GM19035 (cell line): ENCODE measurements around the gene SEMA5A.

Experiments used
- ATAC-seq: cut with Tn5 transposase; IDR thresholded peaks from one replicate; pipeline ENCODE4 v1.9.1; 2021; ENCODE audit not compliant: unreplicated experiment

The SEMA5A gene

DNA sequence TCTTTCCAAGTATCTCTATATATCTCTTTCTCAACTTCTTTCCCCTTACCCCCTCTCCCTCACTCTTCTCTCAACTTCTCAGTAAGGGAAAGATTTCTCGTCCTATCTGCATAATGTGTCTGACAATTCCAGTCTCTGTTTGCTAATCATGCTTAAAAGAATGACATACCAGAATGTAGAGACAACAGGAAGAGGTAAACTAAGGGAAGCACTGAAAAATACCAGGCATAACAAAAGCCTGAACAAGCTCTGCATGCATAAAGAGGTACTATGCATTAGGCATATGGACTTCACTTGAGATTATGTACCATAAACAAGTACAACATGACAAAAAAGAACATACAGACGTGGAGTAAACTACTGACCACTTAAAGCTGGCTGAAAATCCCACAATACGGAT is 62.6 kb downstream of the SEMA5A start:
- no peak for ATAC-seq

GRCh38 chr5:9482381-9482780 is 63.5 kb downstream of the SEMA5A start:
- no peak for ATAC-seq

DNA sequence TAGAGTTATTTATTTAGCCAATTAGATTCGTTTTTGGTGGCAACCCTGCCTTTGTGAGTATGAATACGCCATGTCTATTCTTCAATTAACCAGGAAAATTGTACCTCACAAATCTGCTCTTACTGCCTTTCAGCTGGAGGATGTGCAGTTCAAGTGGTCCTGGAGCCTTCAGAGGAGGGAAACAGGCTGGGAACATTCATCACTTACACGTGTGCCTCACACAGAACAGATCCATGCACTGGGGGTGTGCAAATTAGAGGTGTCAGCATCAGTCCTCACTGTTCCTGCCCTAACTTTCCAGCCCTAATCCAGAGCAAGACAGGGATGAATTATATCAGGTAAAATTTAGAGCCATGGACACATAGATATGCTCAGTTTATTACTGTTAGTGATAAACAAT is 65.4 kb downstream of the SEMA5A start:
- no peak for ATAC-seq

DNA sequence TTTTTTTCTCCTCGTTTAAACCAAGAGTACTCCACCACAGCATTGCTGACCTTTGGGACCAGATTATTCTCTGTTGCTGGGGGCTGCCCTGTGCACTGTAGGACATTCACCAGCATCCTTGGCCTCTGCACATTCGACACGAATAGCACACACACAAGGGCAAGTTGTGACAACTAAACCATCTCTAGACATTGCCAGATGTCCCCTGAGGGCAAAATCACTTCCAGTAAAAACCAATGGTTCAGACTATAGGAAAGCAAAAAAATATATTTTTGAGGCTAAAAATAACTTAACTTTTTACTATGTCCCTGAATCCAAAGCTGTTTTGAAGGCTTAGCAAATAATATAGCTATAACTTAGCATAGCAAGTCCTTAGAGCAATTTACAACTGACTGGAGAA is 65.9 kb downstream of the SEMA5A start:
- ATAC-seq: no peak

GRCh38 chr5:9479361-9479760 is 66.5 kb downstream of the SEMA5A start:
- no peak for ATAC-seq

DNA sequence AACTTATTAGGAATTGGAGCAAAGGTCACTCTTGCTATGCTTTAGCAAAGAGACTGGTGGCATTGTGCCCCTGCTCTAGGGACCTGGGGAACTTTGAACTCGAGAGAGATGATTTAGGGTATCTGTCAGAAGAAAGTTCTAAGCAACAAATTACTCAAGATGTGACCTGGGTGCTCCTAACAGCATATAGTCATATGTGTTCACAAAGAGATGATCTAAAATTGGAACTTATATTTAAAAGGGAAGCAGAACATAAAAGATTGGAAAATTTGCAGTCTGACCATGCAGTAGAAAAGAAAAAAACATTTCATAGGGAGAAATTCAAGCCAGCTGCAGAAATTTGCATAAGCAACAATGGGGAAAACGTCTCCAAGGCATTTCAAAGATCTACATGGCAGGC is 68.3 kb downstream of the SEMA5A start:
- ATAC-seq: no peak

DNA sequence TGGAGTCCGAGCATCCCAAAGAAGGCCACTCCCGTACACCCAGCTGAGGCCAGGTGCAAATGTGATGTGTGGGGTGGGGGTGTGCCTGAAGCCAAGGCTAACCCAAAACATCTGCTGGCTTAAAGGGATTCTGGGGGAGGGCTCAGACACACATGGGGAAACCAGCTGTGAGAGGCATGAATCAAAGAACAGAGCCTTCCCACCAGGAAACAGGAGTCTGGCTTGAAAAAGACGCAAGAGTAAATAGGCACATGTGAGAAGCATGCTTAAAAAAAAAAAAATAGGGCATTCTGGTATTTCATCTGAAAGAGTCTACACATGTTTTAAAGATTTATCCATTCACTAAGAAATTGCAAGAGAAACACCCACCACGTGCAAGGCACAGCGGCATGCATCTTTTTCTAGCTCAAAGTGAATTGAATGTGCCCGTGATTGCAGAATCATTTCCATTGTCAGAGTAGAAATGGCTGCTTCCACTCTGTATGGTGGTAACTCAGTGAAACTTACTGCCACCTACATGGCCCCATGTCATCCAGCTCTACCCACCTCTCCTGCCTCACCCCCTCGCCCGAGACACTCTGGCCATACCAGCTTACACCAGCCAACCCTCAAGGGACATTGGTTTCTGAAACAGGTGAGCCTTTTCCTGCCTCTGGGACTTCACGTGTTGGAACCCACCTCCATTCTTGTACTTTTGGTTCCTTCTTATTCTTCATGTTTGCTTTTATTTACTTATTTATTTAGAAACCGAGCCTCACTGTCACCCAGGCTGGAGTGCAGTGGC is 71.5 kb downstream of the SEMA5A start:
- ATAC-seq: no peak

- ATAC-seq: no peak
These were observed 72.3 kb downstream of the SEMA5A start for GRCh38 chr5:9473624-9474023.

GRCh38 chr5:9470410-9470809 is 75.5 kb downstream of the SEMA5A start:
- ATAC-seq: no peak

GRCh38 chr5:9468060-9468388 is 77.9 kb downstream of the SEMA5A start:
- no peak for ATAC-seq

DNA sequence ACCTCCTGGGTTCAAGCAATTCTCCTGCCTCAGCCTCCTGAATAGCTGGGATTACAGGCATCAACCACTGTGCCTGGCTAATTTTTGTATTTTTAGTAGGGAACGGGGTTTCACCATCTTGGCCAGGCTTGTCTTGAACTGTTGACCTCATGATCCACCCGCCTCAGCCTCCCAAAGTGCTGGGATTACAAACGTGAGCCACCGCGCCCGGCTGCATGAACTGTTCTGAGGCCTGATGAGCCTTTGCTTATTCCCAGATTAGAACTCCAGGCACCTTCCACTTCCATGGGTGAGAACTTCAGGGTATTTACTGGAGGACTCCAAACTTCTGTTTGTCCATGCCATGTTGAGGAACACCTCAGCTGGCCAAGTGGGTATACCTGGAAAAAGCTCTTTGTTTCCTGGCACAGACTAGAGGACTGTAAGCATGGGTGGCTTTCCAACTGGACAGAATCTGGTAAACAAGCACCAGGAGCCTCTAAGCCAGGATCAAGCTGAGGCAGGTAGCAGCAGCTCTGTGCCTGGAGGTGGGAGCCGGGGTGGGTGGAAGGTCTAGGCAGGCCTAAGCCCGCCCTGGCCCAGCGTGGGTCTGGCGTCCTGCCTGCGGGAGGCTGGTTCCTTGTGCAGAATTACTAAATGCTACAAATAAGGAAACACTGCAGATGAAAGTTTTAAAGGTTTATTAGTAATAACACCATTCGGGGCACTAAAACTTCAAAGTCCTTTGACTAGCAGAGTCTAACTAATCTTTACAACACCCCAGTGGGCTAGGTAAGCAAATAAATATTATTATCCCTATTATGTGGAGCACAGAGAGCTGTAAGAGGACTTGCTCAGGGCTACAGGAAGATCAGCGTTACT is 78.4 kb downstream of the SEMA5A start:
- ATAC-seq: no peak

- ATAC-seq: no peak
These were observed 79.2 kb downstream of the SEMA5A start for GRCh38 chr5:9466697-9467096.

GRCh38 chr5:9464478-9464877 is 81.4 kb downstream of the SEMA5A start:
- no peak for ATAC-seq

DNA sequence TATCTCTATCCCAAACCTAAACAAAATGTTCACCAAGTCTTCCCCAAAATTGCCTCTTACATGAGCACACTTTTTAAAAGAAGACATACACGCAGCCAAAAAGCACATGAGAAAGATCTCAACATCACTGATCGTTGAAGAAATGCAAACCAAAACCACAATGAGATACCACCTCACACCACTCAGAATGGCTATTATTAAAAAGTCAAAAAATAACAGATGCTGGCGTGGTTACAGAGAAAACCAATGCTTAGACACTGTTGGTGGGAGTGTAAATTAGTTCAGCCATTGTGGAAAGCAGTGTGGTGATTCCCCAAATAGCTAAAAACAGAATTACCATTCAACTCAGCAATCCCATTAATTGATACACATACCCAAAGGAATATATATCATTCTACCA is 83.8 kb downstream of the SEMA5A start:
- ATAC-seq: no peak

GRCh38 chr5:9460885-9461645 is 84.8 kb downstream of the SEMA5A start:
- no peak for ATAC-seq

- no peak for ATAC-seq
These were observed 89.3 kb downstream of the SEMA5A start for GRCh38 chr5:9456435-9457042.

GRCh38 chr5:9455826-9456434 is 89.9 kb downstream of the SEMA5A start:
- no peak for ATAC-seq

GRCh38 chr5:9454491-9454890 is 91.4 kb downstream of the SEMA5A start:
- no peak for ATAC-seq

DNA sequence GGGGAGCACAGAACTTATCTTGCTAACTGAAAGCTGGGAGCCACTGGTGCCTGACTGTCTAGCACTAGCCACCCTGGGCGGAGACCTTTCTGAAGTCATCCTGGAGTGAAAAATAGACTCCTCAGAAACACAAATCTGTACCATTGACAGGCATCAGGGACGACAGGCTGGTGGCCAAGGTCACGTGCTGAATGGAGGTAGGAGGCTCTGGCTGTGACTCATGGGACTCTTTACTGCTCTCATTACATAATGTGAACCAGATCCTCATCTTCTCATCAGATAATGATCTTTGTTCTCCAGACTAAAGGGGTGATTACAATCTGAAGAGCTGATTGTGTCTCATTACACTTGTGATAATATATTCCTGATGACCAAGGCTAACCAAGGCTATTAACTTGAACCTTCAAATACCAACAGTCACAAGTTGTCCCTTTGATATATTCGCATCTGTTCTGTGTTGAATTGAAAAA is 91.8 kb downstream of the SEMA5A start:
- ATAC-seq: no peak

GRCh38 chr5:9453480-9454011 is 92.3 kb downstream of the SEMA5A start:
- ATAC-seq: no peak
